B cell (primary cell): ENCODE measurements around the gene RNF152. TPM values are rescaled to one million over a fixed set of nuclear protein-coding genes. Genes with fewer than 3 reads are reported as not detected.

ENCODE experiments used
- ATAC-seq: fragments of 200-7000 bp; cut with Tn5 transposase; one replicate; pipeline ENCODE4 v1.10.0; 2021; ENCODE audit warnings: low read depth, mild to moderate bottlenecking, moderate number of reproducible peaks, moderate library complexity
- CTCF ChIA-PET: fragments of 350-600 bp; sonication (Branson Sonifier 250); formaldehyde crosslinking; loops from one replicate; lab custom pipeline; 2021; ENCODE audit warnings: antibody characterized with exemption, inconsistent platforms; lab: Charles Lee
- POLR2A ChIA-PET: fragments of 350-600 bp; sonication (Branson Sonifier 250); formaldehyde crosslinking; loops from one replicate; lab custom pipeline; 2021; ENCODE audit warnings: antibody characterized with exemption; lab: Charles Lee
- DNase-seq: peaks from one replicate; pipeline ENCODE4 v3.0.0; 2013
- H2AFZ ChIP-seq: 2 replicates; pipeline ENCODE4 v1.6.1; 2012; ENCODE audit warnings: mild to moderate bottlenecking, low read depth, low read length; ENCODE audit not compliant: insufficient read depth, poor library complexity, severe bottlenecking
- H3K27ac ChIP-seq, 2 donors: 1 replicate in 1 of 2; 2 replicates in 1 of 2; pipeline ENCODE4 v1.5.1; 2012 to 2013; ENCODE audit warnings: low read length in 2 of 2, mild to moderate bottlenecking in 2 of 2, moderate library complexity in 1 of 2
- H3K27me3 ChIP-seq, 4 experiments: fragments of 200-600 bp in 1 of 4; sonication (generic) in 1 of 4; replicated peaks in 1 of 4; 1 replicate in 2 of 4; 2 replicates in 2 of 4; pipeline versions ENCODE4 v1.6.1 to v1.7.0; 2013 to 2016; ENCODE audit warnings: low read length in 3 of 4, mild to moderate bottlenecking in 2 of 4, mixed read lengths in 1 of 4, moderate library complexity in 1 of 4; ENCODE audit not compliant: insufficient read depth in 4 of 4, control insufficient read depth in 3 of 4; ENCODE audit errors: control extremely low read depth in 1 of 4
- H3K36me3 ChIP-seq, 2 experiments: replicated peaks in 1 of 2; 1 replicate in 1 of 2; 2 replicates in 1 of 2; pipeline versions ENCODE4 v1.6.1 to v1.7.1; 2013; ENCODE audit warnings: low read length in 1 of 2; ENCODE audit not compliant: insufficient read depth in 2 of 2, control insufficient read depth in 1 of 2; ENCODE audit errors: control extremely low read depth in 1 of 2, extremely low read depth in 1 of 2
- H3K4me1 ChIP-seq, 2 donors: fragments of 200-600 bp in 1 of 2; sonication (generic) in 1 of 2; 1 replicate in 1 of 2; 2 replicates in 1 of 2; pipeline versions ENCODE4 v1.5.1 to v1.6.1; 2013 to 2017; ENCODE audit warnings: low read length in 2 of 2; ENCODE audit not compliant: control insufficient read depth in 2 of 2, insufficient read depth in 2 of 2
- H3K4me2 ChIP-seq: replicated peaks from 2 replicates; pipeline ENCODE3; 2012; ENCODE audit warnings: mild to moderate bottlenecking, low read depth, low read length; ENCODE audit not compliant: poor library complexity, severe bottlenecking
- H3K4me3 ChIP-seq, 5 experiments: fragments of 200-600 bp in 1 of 5; sonication (generic) in 1 of 5; 1 replicate in 3 of 5; 2 replicates in 2 of 5; pipeline versions ENCODE4 v1.5.1 to v1.7.0; 2011 to 2016; ENCODE audit warnings: low read length in 4 of 5, mild to moderate bottlenecking in 4 of 5, low read depth in 2 of 5, control low read depth in 1 of 5, moderate library complexity in 1 of 5; ENCODE audit not compliant: insufficient read depth in 1 of 5; ENCODE audit errors: control extremely low read depth in 1 of 5, extremely low read depth in 1 of 5
- H3K79me2 ChIP-seq: fragments of 200-600 bp; sonication (generic); one replicate; pipeline ENCODE4 v1.6.0; 2016; ENCODE audit warnings: low read length; ENCODE audit not compliant: control insufficient read depth, insufficient read depth
- H3K9ac ChIP-seq: fragments of 200-600 bp; sonication (generic); 2 replicates; pipeline ENCODE4 v1.6.1; 2017; ENCODE audit warnings: mild to moderate bottlenecking, low read length, moderate library complexity
- H3K9me3 ChIP-seq, 3 donors: one replicate each; pipeline versions ENCODE4 v1.6.1 to v1.7.1; 2013; ENCODE audit warnings: low read length in 2 of 3; ENCODE audit not compliant: control insufficient read depth in 2 of 3, insufficient read depth in 1 of 3; ENCODE audit errors: control extremely low read depth in 1 of 3
- H4K20me1 ChIP-seq: 2 replicates; pipeline ENCODE4 v1.6.0; 2012; ENCODE audit warnings: mild to moderate bottlenecking, low read length; ENCODE audit not compliant: insufficient read depth, control insufficient read depth, poor library complexity, severe bottlenecking
- H3K27ac Mint-ChIP-seq: one replicate; pipeline ENCODE4 v1.8.0; 2021; ENCODE audit warnings: mixed read lengths
- H3K27me3 Mint-ChIP-seq: one replicate; pipeline ENCODE4 v1.8.0; 2021; ENCODE audit warnings: mixed read lengths
- H3K4me1 Mint-ChIP-seq: one replicate; pipeline ENCODE4 v1.8.0; 2021; ENCODE audit warnings: mixed read lengths
- H3K4me3 Mint-ChIP-seq: one replicate; pipeline ENCODE4 v1.8.0; 2021; ENCODE audit warnings: mixed read lengths
- H3K9me3 Mint-ChIP-seq: one replicate; pipeline ENCODE4 v1.8.0; 2022; ENCODE audit warnings: mixed read lengths; ENCODE audit not compliant: insufficient read depth
- CTCF ChIP-seq: fragments of 200-600 bp; IDR thresholded peaks from one replicate; pipeline ENCODE4 v1.8.0; 2022; ENCODE audit warnings: antibody characterized with exemption, mild to moderate bottlenecking
- EZH2 ChIP-seq: IDR thresholded peaks from 2 replicates; pipeline ENCODE4 v1.6.1; 2012; ENCODE audit warnings: borderline replicate concordance, low read depth, mild to moderate bottlenecking, moderate library complexity, low read length; ENCODE audit not compliant: insufficient read depth, poor library complexity, severe bottlenecking
- WGBS: methylation state at CpG from one replicate; pipeline ENCODE4 v1.1.5; 2013; ENCODE audit warnings: missing lambda C conversion rate; ENCODE audit not compliant: insufficient coverage; 5-methylcytosine and 5-hydroxymethylcytosine counted together
- intact Hi-C: fragments of 100-400 bp; cut with micrococcal nuclease; formaldehyde crosslinking; loops from one replicate; pipeline ENCODE4 v1.10.0; 2022
- polyA plus RNA-seq: library from polyadenylated mRNA; depleted of rRNA; stranded (reverse); fragments of >200 nt; gene quantifications from 2 replicates; pipeline ENCODE4 v1.2.3, GENCODE V29; 2012
- total RNA-seq, 2 donors: library from RNA; stranded (reverse); fragments of 120-200 nt in 1 of 2; gene quantifications; 1 replicate in 1 of 2; 2 replicates in 1 of 2; pipeline versions ENCODE4 v1.2.3 to v1.2.4, GENCODE V29; 2013 to 2022

The RNF152 gene
- total and polyA plus RNA-seq, 2 donors (not counting 1 experiment from before 2014, with no cell fraction given) = 0.49 TPM; not detected in 1

GRCh38 chr18:61939046-61939674, 46.4 kb upstream of the RNF152 start:
- DNase-seq = no peak
- Mint-ChIP-seq H3K4me3 (no peak overlapping the region), H3K9me3 (no peaks in the 10 kb centered on the region), H3K27ac (no peak overlapping the region), H3K4me1 (no peaks in the 10 kb centered on the region), H3K27me3 (peaks cover 42% of the 10 kb centered on the region)
- Histone ChIP-seq H3K27me3 (peaks cover 0 to 19% (median 5%) of the 10 kb centered on the region in 4 experiments), H3K4me1 (no peaks in the 10 kb centered on the region), H3K4me2 (no peak overlapping the region), H4K20me1 (no peaks in the 10 kb centered on the region), H3K36me3 (no peaks in the 10 kb centered on the region), H3K4me3 (no peak overlapping the region), H3K79me2 (no peaks in the 10 kb centered on the region), H2AFZ (no peak overlapping the region), H3K9me3 (peaks cover 0 to 7% (median 0%) of the 10 kb centered on the region in 3 donors), H3K27ac (no peak overlapping the region), H3K9ac (no peak overlapping the region)
- no CpG with 5 or more reads among the region's 4 CpGs for WGBS
- TF ChIP-seq EZH2 = no peak
- no peak for TF ChIP-seq CTCF
- intact Hi-C loops = no loop called here
- ChIA-PET CTCF (no interaction called here), POLR2A (no interaction called here)
- ATAC-seq = no peak

GRCh38 chr18:61935362-61935761, 42.6 kb upstream of the RNF152 start:
- WGBS = 64% methylated on average over 3 of the region's 3 CpGs
- POLR2A ChIA-PET = no interaction called here

More at GRCh38 chr18:61935362-61935761, 42.6 kb upstream of the RNF152 start:
- ATAC-seq (no peak), DNase-seq (no peak)
- CTCF ChIA-PET = no interaction called here
- intact Hi-C loops = no loop called here
- Mint-ChIP-seq H3K9me3 (no peaks in the 10 kb centered on the region), H3K27me3 (peaks cover 51% of the 10 kb centered on the region), H3K4me3 (no peak overlapping the region), H3K4me1 (no peaks in the 10 kb centered on the region), H3K27ac (no peak overlapping the region)
- Histone ChIP-seq H3K36me3 (no peaks in the 10 kb centered on the region), H3K4me3 (no peak overlapping the region), H3K4me2 (no peak overlapping the region), H4K20me1 (no peaks in the 10 kb centered on the region), H3K27me3 (peaks cover 0 to 16% (median 5%) of the 10 kb centered on the region in 4 experiments), H2AFZ (no peak overlapping the region), H3K9me3 (peaks cover 0 to under 1% (median 0%) of the 10 kb centered on the region in 3 donors), H3K9ac (no peak overlapping the region), H3K79me2 (no peaks in the 10 kb centered on the region), H3K27ac (no peak overlapping the region), H3K4me1 (no peaks in the 10 kb centered on the region)
- TF ChIP-seq CTCF = no peak
- TF ChIP-seq EZH2 = no peak
